GM23338 (cell line): ENCODE results near the gene CLDN15. TPM values are rescaled to one million over a fixed set of nuclear protein-coding genes. Genes with fewer than 3 reads are reported as not detected.

Experiments
- ATAC-seq: fragments of 200-7000 bp; cut with Tn5 transposase; 3 replicates; pipeline ENCODE4 v1.9.1; 2020
- DNase-seq: peaks from one replicate; pipeline ENCODE4 v3.0.0-alpha.2; 2015; ENCODE audit warnings: low spot score
- H2AFZ ChIP-seq: fragments of 200-600 bp; sonication (generic); 2 replicates; pipeline ENCODE4 v1.8.0; 2016; ENCODE audit warnings: antibody characterized with exemption, mild to moderate bottlenecking, moderate library complexity
- H3F3A ChIP-seq: fragments of 200-600 bp; sonication (generic); replicated peaks from 2 replicates; pipeline ENCODE4 v1.8.0; 2017; ENCODE audit warnings: antibody characterized with exemption, mixed run types, low read depth
- H3K27ac ChIP-seq: fragments of 200-600 bp; sonication (generic); 2 replicates; pipeline ENCODE4 v1.6.1; 2016; ENCODE audit warnings: low read depth
- H3K27me3 ChIP-seq: fragments of 200-600 bp; sonication (generic); 2 replicates; pipeline ENCODE4 v1.8.0; 2016; ENCODE audit warnings: mild to moderate bottlenecking, mixed run types, moderate library complexity; ENCODE audit not compliant: insufficient read depth
- H3K36me3 ChIP-seq: fragments of 200-600 bp; sonication (generic); 2 replicates; pipeline ENCODE4 v1.8.0; 2016; ENCODE audit warnings: mild to moderate bottlenecking; ENCODE audit not compliant: insufficient read depth
- H3K4me1 ChIP-seq: fragments of 200-600 bp; sonication (generic); 2 replicates; pipeline ENCODE4 v1.8.0; 2016; ENCODE audit warnings: mild to moderate bottlenecking, moderate library complexity; ENCODE audit not compliant: insufficient read depth
- H3K4me2 ChIP-seq: fragments of 200-600 bp; sonication (generic); 2 replicates; pipeline ENCODE4 v1.7.1; 2017; ENCODE audit warnings: mixed run types
- H3K4me3 ChIP-seq: fragments of 200-600 bp; sonication (generic); 2 replicates; pipeline ENCODE4 v1.6.1; 2016; ENCODE audit warnings: mixed run types
- H3K79me2 ChIP-seq: fragments of 200-600 bp; sonication (generic); replicated peaks from 2 replicates; pipeline ENCODE4 v1.8.0; 2017; ENCODE audit warnings: mild to moderate bottlenecking; ENCODE audit not compliant: insufficient read depth
- H3K9me2 ChIP-seq: fragments of 200-600 bp; sonication (generic); 2 replicates; pipeline ENCODE4 v1.8.0; 2017; ENCODE audit not compliant: insufficient read depth
- H4K20me1 ChIP-seq: fragments of 200-600 bp; sonication (generic); replicated peaks from 2 replicates; pipeline ENCODE4 v1.8.0; 2017; ENCODE audit warnings: mild to moderate bottlenecking; ENCODE audit not compliant: insufficient read depth
- H3K27ac Mint-ChIP-seq: 2 replicates; pipeline ENCODE4 v1.8.0; 2020; ENCODE audit warnings: inconsistent platforms, mild to moderate bottlenecking, moderate library complexity, mixed read lengths
- H3K27me3 Mint-ChIP-seq: 3 replicates; pipeline ENCODE4 v1.8.0; 2022; ENCODE audit warnings: low read depth, mild to moderate bottlenecking, moderate library complexity, mixed read lengths, inconsistent platforms; ENCODE audit not compliant: insufficient read depth, poor library complexity
- H3K36me3 Mint-ChIP-seq: 3 replicates; pipeline ENCODE4 v1.8.0; 2021; ENCODE audit warnings: low read depth, mild to moderate bottlenecking, inconsistent platforms, moderate library complexity, mixed read lengths
- H3K4me1 Mint-ChIP-seq: 3 replicates; pipeline ENCODE4 v1.8.0; 2020; ENCODE audit warnings: mild to moderate bottlenecking, inconsistent platforms, mixed read lengths
- H3K4me3 Mint-ChIP-seq: 3 replicates; pipeline ENCODE4 v1.8.0; 2021; ENCODE audit warnings: moderate library complexity, mild to moderate bottlenecking, inconsistent platforms, mixed read lengths
- H3K9me3 Mint-ChIP-seq: 3 replicates; pipeline ENCODE4 v1.8.0; 2020; ENCODE audit warnings: moderate library complexity, mild to moderate bottlenecking, inconsistent platforms, mixed read lengths
- CREB1 ChIP-seq: fragments of 250-450 bp; sonication (Bioruptor Pico); IDR thresholded peaks from 2 replicates; pipeline ENCODE4 v1.5.0; 2020; ENCODE audit warnings: low read depth, mild to moderate bottlenecking, moderate library complexity
- EZH2 ChIP-seq: fragments of 200-600 bp; sonication (generic); IDR thresholded peaks from one replicate; pipeline ENCODE4 v1.8.0; 2017; ENCODE audit warnings: antibody characterized with exemption, mild to moderate bottlenecking, low read depth; ENCODE audit not compliant: unreplicated experiment
- EZH2phosphoT487 ChIP-seq: fragments of 200-600 bp; sonication (generic); IDR thresholded peaks from one replicate; pipeline ENCODE4 v1.8.1; 2018; ENCODE audit warnings: antibody characterized with exemption; ENCODE audit not compliant: unreplicated experiment
- JUNB ChIP-seq: IDR thresholded peaks from one replicate; pipeline ENCODE4 v1.6.1; 2016; ENCODE audit warnings: antibody characterized with exemption; ENCODE audit not compliant: unreplicated experiment
- NANOG ChIP-seq: IDR thresholded peaks from 2 replicates; pipeline ENCODE4 v1.6.1; 2016; ENCODE audit warnings: antibody characterized with exemption, borderline replicate concordance
- POLR2AphosphoS5 ChIP-seq: IDR thresholded peaks from 2 replicates; pipeline ENCODE4 v1.6.1; 2016; ENCODE audit warnings: antibody characterized with exemption, low read depth
- STAT1 ChIP-seq: IDR thresholded peaks from one replicate; pipeline ENCODE4 v1.6.1; 2016; ENCODE audit warnings: antibody characterized with exemption; ENCODE audit not compliant: unreplicated experiment
- ZNF114 ChIP-seq: fragments of 250-450 bp; sonication (Bioruptor Pico); IDR thresholded peaks from 2 replicates; pipeline ENCODE4 v1.5.0; 2020; ENCODE audit warnings: mild to moderate bottlenecking, moderate library complexity
- ZNF331 ChIP-seq: fragments of 250-450 bp; sonication (Bioruptor Pico); IDR thresholded peaks from 2 replicates; pipeline ENCODE4 v1.5.0; 2020; ENCODE audit warnings: low read depth, mild to moderate bottlenecking, moderate library complexity
- polyA plus RNA-seq: library from polyadenylated mRNA; unstranded; fragments of >200 nt; fragmentation: Nextera tagmentation; extraction: Ambion mirVana; gene quantifications from 2 replicates; pipeline ENCODE4 v1.2.1, GENCODE V29; 2016
- total RNA-seq: library from RNA; depleted of rRNA; stranded (reverse); fragments of >200 nt; shearing (Covaris generic); gene quantifications from 2 replicates; pipeline ENCODE4 v1.2.3, GENCODE V29; 2014
- TF ChIP-seq, protein P1 (sequence below), 2 experiments: fragments of 200-600 bp in 1 of 2; sonication (generic) in 1 of 2; conservative IDR thresholded peaks; 2 replicates each; pipeline versions ENCODE4 v1.5.1 to v1.6.1; 2016 to 2017; ENCODE audit warnings: antibody characterized with exemption in 2 of 2, low read depth in 2 of 2, mild to moderate bottlenecking in 2 of 2, moderate library complexity in 1 of 2
- TF ChIP-seq, protein P2 (sequence below): fragments of 250-450 bp; sonication (Bioruptor Pico); IDR thresholded peaks from 2 replicates; pipeline ENCODE4 v1.5.0; 2020; ENCODE audit warnings: mild to moderate bottlenecking, moderate library complexity
- TF ChIP-seq, protein P3 (sequence below): IDR thresholded peaks from one replicate; pipeline ENCODE4 v1.6.1; 2018; ENCODE audit warnings: antibody characterized with exemption; ENCODE audit not compliant: unreplicated experiment
- TF ChIP-seq, protein P4 (sequence below): IDR thresholded peaks from 2 replicates; pipeline ENCODE4 v1.6.1; 2016; ENCODE audit warnings: antibody characterized with exemption

Gene CLDN15
- total and polyA plus RNA-seq, 2 experiments from 2014 or later: 3.6 to 4.1 TPM

DNA sequence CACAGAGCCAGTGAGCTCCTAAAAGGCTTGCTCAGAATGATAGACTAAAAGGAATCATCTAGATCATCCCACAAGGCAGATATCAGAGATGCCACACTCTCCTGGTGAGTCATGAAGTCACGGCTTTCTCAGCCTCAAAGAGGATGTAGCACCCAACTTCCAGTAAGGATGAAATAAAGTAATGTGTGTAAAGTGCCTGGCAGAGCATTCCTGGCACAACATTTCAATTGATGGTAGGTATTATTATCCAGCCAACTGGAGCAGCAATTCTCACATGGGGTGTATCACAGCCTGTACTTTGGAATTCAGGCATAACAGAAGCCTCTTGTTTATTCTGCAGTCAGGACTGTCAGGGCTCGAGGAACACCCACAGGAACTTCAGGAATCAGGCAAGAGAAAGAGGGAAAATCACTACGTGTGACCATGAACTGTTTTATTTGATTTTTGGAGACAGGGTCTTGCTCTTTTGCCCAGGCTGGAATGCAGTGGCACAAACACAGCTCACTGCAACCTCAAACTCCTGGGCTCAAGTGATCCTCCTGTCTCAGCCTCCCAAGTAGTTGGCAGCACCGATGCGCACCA is 52.3 kb downstream of the CLDN15 start:
- no peak overlapping the region for H2AFZ ChIP-seq
- H3K4me1 Mint-ChIP-seq: peaks cover 11% of the 10 kb centered on the region
- no peak overlapping the region for H3K27ac ChIP-seq
- H3K36me3 Mint-ChIP-seq: no peaks in the 10 kb centered on the region
- peaks cover 10% of the 10 kb centered on the region; the same call in 1 of the 2 replicates for H3F3A ChIP-seq
- no peak for DNase-seq
- H4K20me1 ChIP-seq: no peaks in the 10 kb centered on the region
- H3K27me3 Mint-ChIP-seq: peaks cover 18% of the 10 kb centered on the region
- no peak overlapping the region for H3K4me3 Mint-ChIP-seq
- TF ChIP-seq, protein P1, sequence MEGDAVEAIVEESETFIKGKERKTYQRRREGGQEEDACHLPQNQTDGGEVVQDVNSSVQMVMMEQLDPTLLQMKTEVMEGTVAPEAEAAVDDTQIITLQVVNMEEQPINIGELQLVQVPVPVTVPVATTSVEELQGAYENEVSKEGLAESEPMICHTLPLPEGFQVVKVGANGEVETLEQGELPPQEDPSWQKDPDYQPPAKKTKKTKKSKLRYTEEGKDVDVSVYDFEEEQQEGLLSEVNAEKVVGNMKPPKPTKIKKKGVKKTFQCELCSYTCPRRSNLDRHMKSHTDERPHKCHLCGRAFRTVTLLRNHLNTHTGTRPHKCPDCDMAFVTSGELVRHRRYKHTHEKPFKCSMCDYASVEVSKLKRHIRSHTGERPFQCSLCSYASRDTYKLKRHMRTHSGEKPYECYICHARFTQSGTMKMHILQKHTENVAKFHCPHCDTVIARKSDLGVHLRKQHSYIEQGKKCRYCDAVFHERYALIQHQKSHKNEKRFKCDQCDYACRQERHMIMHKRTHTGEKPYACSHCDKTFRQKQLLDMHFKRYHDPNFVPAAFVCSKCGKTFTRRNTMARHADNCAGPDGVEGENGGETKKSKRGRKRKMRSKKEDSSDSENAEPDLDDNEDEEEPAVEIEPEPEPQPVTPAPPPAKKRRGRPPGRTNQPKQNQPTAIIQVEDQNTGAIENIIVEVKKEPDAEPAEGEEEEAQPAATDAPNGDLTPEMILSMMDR (conservative IDR thresholded peaks at IDR 0.05; ENCODE audit: low read depth in 2 of 2): no peak
- TF ChIP-seq NANOG (no peak), STAT1 (no peak), ZNF114 (no peak), EZH2 (no peak), ZNF331 (CRISPR knock-in tag) (no peak), JUNB (no peak), CREB1 (CRISPR knock-in tag) (no peak), EZH2phosphoT487 (no peak), POLR2AphosphoS5 (no peak)
- TF ChIP-seq, protein P2, sequence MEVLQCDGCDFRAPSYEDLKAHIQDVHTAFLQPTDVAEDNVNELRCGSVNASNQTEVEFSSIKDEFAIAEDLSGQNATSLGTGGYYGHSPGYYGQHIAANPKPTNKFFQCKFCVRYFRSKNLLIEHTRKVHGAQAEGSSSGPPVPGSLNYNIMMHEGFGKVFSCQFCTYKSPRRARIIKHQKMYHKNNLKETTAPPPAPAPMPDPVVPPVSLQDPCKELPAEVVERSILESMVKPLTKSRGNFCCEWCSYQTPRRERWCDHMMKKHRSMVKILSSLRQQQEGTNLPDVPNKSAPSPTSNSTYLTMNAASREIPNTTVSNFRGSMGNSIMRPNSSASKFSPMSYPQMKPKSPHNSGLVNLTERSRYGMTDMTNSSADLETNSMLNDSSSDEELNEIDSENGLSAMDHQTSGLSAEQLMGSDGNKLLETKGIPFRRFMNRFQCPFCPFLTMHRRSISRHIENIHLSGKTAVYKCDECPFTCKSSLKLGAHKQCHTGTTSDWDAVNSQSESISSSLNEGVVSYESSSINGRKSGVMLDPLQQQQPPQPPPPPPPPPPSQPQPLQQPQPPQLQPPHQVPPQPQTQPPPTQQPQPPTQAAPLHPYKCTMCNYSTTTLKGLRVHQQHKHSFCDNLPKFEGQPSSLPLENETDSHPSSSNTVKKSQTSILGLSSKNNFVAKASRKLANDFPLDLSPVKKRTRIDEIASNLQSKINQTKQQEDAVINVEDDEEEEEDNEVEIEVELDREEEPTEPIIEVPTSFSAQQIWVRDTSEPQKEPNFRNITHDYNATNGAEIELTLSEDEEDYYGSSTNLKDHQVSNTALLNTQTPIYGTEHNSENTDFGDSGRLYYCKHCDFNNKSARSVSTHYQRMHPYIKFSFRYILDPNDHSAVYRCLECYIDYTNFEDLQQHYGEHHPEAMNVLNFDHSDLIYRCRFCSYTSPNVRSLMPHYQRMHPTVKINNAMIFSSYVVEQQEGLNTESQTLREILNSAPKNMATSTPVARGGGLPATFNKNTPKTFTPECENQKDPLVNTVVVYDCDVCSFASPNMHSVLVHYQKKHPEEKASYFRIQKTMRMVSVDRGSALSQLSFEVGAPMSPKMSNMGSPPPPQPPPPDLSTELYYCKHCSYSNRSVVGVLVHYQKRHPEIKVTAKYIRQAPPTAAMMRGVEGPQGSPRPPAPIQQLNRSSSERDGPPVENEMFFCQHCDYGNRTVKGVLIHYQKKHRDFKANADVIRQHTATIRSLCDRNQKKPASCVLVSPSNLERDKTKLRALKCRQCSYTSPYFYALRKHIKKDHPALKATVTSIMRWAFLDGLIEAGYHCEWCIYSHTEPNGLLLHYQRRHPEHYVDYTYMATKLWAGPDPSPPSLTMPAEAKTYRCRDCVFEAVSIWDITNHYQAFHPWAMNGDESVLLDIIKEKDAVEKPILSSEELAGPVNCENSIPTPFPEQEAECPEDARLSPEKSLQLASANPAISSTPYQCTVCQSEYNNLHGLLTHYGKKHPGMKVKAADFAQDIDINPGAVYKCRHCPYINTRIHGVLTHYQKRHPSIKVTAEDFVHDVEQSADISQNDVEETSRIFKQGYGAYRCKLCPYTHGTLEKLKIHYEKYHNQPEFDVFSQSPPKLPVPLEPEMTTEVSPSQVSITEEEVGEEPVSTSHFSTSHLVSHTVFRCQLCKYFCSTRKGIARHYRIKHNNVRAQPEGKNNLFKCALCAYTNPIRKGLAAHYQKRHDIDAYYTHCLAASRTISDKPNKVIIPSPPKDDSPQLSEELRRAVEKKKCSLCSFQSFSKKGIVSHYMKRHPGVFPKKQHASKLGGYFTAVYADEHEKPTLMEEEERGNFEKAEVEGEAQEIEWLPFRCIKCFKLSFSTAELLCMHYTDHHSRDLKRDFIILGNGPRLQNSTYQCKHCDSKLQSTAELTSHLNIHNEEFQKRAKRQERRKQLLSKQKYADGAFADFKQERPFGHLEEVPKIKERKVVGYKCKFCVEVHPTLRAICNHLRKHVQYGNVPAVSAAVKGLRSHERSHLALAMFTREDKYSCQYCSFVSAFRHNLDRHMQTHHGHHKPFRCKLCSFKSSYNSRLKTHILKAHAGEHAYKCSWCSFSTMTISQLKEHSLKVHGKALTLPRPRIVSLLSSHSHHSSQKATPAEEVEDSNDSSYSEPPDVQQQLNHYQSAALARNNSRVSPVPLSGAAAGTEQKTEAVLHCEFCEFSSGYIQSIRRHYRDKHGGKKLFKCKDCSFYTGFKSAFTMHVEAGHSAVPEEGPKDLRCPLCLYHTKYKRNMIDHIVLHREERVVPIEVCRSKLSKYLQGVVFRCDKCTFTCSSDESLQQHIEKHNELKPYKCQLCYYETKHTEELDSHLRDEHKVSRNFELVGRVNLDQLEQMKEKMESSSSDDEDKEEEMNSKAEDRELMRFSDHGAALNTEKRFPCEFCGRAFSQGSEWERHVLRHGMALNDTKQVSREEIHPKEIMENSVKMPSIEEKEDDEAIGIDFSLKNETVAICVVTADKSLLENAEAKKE (CRISPR knock-in tag): no peak
- TF ChIP-seq, protein P3, sequence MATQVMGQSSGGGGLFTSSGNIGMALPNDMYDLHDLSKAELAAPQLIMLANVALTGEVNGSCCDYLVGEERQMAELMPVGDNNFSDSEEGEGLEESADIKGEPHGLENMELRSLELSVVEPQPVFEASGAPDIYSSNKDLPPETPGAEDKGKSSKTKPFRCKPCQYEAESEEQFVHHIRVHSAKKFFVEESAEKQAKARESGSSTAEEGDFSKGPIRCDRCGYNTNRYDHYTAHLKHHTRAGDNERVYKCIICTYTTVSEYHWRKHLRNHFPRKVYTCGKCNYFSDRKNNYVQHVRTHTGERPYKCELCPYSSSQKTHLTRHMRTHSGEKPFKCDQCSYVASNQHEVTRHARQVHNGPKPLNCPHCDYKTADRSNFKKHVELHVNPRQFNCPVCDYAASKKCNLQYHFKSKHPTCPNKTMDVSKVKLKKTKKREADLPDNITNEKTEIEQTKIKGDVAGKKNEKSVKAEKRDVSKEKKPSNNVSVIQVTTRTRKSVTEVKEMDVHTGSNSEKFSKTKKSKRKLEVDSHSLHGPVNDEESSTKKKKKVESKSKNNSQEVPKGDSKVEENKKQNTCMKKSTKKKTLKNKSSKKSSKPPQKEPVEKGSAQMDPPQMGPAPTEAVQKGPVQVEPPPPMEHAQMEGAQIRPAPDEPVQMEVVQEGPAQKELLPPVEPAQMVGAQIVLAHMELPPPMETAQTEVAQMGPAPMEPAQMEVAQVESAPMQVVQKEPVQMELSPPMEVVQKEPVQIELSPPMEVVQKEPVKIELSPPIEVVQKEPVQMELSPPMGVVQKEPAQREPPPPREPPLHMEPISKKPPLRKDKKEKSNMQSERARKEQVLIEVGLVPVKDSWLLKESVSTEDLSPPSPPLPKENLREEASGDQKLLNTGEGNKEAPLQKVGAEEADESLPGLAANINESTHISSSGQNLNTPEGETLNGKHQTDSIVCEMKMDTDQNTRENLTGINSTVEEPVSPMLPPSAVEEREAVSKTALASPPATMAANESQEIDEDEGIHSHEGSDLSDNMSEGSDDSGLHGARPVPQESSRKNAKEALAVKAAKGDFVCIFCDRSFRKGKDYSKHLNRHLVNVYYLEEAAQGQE: no peak
- TF ChIP-seq, protein P4, sequence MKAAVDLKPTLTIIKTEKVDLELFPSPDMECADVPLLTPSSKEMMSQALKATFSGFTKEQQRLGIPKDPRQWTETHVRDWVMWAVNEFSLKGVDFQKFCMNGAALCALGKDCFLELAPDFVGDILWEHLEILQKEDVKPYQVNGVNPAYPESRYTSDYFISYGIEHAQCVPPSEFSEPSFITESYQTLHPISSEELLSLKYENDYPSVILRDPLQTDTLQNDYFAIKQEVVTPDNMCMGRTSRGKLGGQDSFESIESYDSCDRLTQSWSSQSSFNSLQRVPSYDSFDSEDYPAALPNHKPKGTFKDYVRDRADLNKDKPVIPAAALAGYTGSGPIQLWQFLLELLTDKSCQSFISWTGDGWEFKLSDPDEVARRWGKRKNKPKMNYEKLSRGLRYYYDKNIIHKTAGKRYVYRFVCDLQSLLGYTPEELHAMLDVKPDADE: no peak
- no peak overlapping the region for H3K4me2 ChIP-seq
- no peak for ATAC-seq
- H3K27ac Mint-ChIP-seq: no peak overlapping the region
- H3K4me1 ChIP-seq: no peaks in the 10 kb centered on the region; the same call in 1 of the 2 replicates
- H3K4me3 ChIP-seq: no peak overlapping the region
- H3K9me3 Mint-ChIP-seq: no peaks in the 10 kb centered on the region
- no peaks in the 10 kb centered on the region for H3K9me2 ChIP-seq
- H3K36me3 ChIP-seq: no peaks in the 10 kb centered on the region
- no peaks in the 10 kb centered on the region for H3K79me2 ChIP-seq
- H3K27me3 ChIP-seq: peaks cover 13% of the 10 kb centered on the region
